Large intestine (tissue), 3 donors: ENCODE measurements around the gene SAV1. TPM values are rescaled to one million over a fixed set of nuclear protein-coding genes. Genes with fewer than 3 reads are reported as not detected.

Experiments used
- DNase-seq, 2 donors: peaks; one replicate each; pipeline versions ENCODE4 v3.0.0 to v3.0.0-alpha.2; 2013
- H3K27ac ChIP-seq: one replicate; pipeline ENCODE4 v1.5.1; 2013; ENCODE audit warnings: low read length
- H3K27me3 ChIP-seq: 2 replicates; pipeline ENCODE4 v1.6.1; 2013; ENCODE audit warnings: low read length; ENCODE audit not compliant: control insufficient read depth, insufficient read depth
- H3K36me3 ChIP-seq: 2 replicates; pipeline ENCODE4 v1.6.1; 2013; ENCODE audit warnings: low read length; ENCODE audit not compliant: control insufficient read depth, insufficient read depth
- H3K4me1 ChIP-seq: one replicate; pipeline ENCODE4 v1.6.1; 2013; ENCODE audit warnings: low read length; ENCODE audit not compliant: control insufficient read depth, insufficient read depth
- H3K4me3 ChIP-seq: one replicate; pipeline ENCODE4 v1.5.1; 2013; ENCODE audit warnings: low read length
- H3K9me3 ChIP-seq: one replicate; pipeline ENCODE4 v1.6.1; 2013; ENCODE audit warnings: mild to moderate bottlenecking, low read depth, low read length, moderate library complexity; ENCODE audit not compliant: control insufficient read depth
- WGBS: methylation state at CpG from one replicate; pipeline ENCODE4 v1.1.5; 2013; ENCODE audit warnings: low lambda C conversion rate; ENCODE audit not compliant: insufficient coverage; 5-methylcytosine and 5-hydroxymethylcytosine counted together
- polyA plus RNA-seq: library from polyadenylated mRNA; unstranded; fragments of 120-200 nt; gene quantifications from one replicate; pipeline ENCODE4 v1.2.1, GENCODE V29; 2013

Gene SAV1
- polyA plus RNA-seq, 1 donor: 18.8 TPM

GRCh38 chr14:50598765-50599164 is 69.3 kb downstream of the SAV1 start:
- DNase-seq: no peak
- no peaks in the 10 kb centered on the region for H3K4me1 ChIP-seq
- no peaks in the 10 kb centered on the region for H3K9me3 ChIP-seq
- no peak overlapping the region for H3K27ac ChIP-seq
- H3K4me3 ChIP-seq: no peak overlapping the region
- no peaks in the 10 kb centered on the region for H3K27me3 ChIP-seq
- H3K36me3 ChIP-seq: peaks cover 3% of the 10 kb centered on the region

- WGBS: 80% methylated on average over 1 of the region's 8 CpGs
- Histone ChIP-seq H3K27ac (no peak overlapping the region), H3K4me3 (no peak overlapping the region), H3K9me3 (no peaks in the 10 kb centered on the region), H3K4me1 (no peaks in the 10 kb centered on the region), H3K27me3 (no peaks in the 10 kb centered on the region), H3K36me3 (peaks cover 5% of the 10 kb centered on the region)
- no peak for DNase-seq
Measured at GRCh38 chr14:50594577-50595316, 73.4 kb downstream of the SAV1 start.

GRCh38 chr14:50590464-50590863 is 77.6 kb downstream of the SAV1 start:
- H3K27ac ChIP-seq: no peak overlapping the region
- no peak for DNase-seq
- no peak overlapping the region for H3K4me3 ChIP-seq
- no peaks in the 10 kb centered on the region for H3K27me3 ChIP-seq
- peaks cover 5% of the 10 kb centered on the region for H3K36me3 ChIP-seq
- no peaks in the 10 kb centered on the region for H3K9me3 ChIP-seq
- 100% methylated on average over 2 of the region's 2 CpGs for WGBS
- no peaks in the 10 kb centered on the region for H3K4me1 ChIP-seq

Other genes with a start within 250 kb of the SAV1 start
- 37.2 TPM for gene MAP4K5, start 135.7 kb downstream of the SAV1 start, polyA plus RNA-seq
- gene ATL1, start 108.2 kb downstream of the SAV1 start, polyA plus RNA-seq: 13.2 TPM
- 8.2 TPM for gene NIN, start 162.9 kb upstream of the SAV1 start, polyA plus RNA-seq
- 0.52 TPM for gene ABHD12B, start 203.7 kb upstream of the SAV1 start, polyA plus RNA-seq